HG03175 (cell line): ENCODE data around the gene FYCO1.
A peak's percentile ranks its signal among the peaks of the same experiment; 100 is the strongest.

Experiments
- ATAC-seq: cut with Tn5 transposase; IDR thresholded peaks from one replicate; pipeline ENCODE4 v1.9.1; 2021; ENCODE audit warnings: mild to moderate bottlenecking, moderate library complexity; ENCODE audit not compliant: unreplicated experiment

FYCO1 gene

GRCh38 chr3:45946307-45946706, 49.3 kb downstream of the FYCO1 start:
- ATAC-seq: no peak

GRCh38 chr3:45944830-45945620, 50.6 kb downstream of the FYCO1 start:
- ATAC-seq: no peak

GRCh38 chr3:45943207-45943846, 52.3 kb downstream of the FYCO1 start, which contains the start of gene CXCR6:
TSS of gene CXCR6 (plus strand) at chr3:45943464. CDS start at chr3:45946482, 3,018 bp downstream.
- no peak for ATAC-seq

GRCh38 chr3:45942051-45942825, 53.4 kb downstream of the FYCO1 start:
- no peak for ATAC-seq

- ATAC-seq: no peak
Observed at GRCh38 chr3:45940781-45941365, 54.8 kb downstream of the FYCO1 start.

GRCh38 chr3:45940004-45940780, 55.4 kb downstream of the FYCO1 start:
- no peak for ATAC-seq

- no peak for ATAC-seq
Observed at GRCh38 chr3:45939341-45939771, 56.3 kb downstream of the FYCO1 start.

- ATAC-seq: peak; percentile 60
Observed at GRCh38 chr3:45938864-45939263, 56.8 kb downstream of the FYCO1 start.

- ATAC-seq: no peak
Observed at GRCh38 chr3:45938043-45938435, 57.6 kb downstream of the FYCO1 start.

- ATAC-seq: no peak
Observed at GRCh38 chr3:45937206-45938042, 58.2 kb downstream of the FYCO1 start.

- ATAC-seq: no peak
Observed at GRCh38 chr3:45936261-45936660, 59.4 kb downstream of the FYCO1 start.

GRCh38 chr3:45933591-45933990, 62.0 kb downstream of the FYCO1 start:
- ATAC-seq: no peak

- ATAC-seq: no peak
Observed at GRCh38 chr3:45932112-45932511, 63.5 kb downstream of the FYCO1 start.

GRCh38 chr3:45931496-45931895, 64.1 kb downstream of the FYCO1 start:
- no peak for ATAC-seq

GRCh38 chr3:45929042-45929679, 66.5 kb downstream of the FYCO1 start:
- peak; percentile 56 for ATAC-seq

- no peak for ATAC-seq
Observed at GRCh38 chr3:45927881-45928280, 67.7 kb downstream of the FYCO1 start.

- ATAC-seq: no peak
Observed at GRCh38 chr3:45923755-45924154, 71.9 kb downstream of the FYCO1 start.

GRCh38 chr3:45922950-45923590, 72.6 kb downstream of the FYCO1 start:
- ATAC-seq: no peak

- ATAC-seq: no peak
Observed at GRCh38 chr3:45922039-45922326, 73.6 kb downstream of the FYCO1 start.
